Spleen (tissue), 7 donors: Measurements from ENCODE around the gene FEZ2.

Source experiments
- POLR2A ChIP-seq, 3 donors: fragments of 450-650 bp; IDR thresholded peaks; one replicate each; pipeline ENCODE4 v1.5.1; 2017; ENCODE audit warnings: antibody characterized with exemption in 3 of 3, mild to moderate bottlenecking in 1 of 3
- TF ChIP-seq, protein P1 (sequence below), 11 experiments: fragments of 200-600 bp in 7 of 11; fragments of 450-650 bp in 4 of 11; sonication (generic) in 4 of 11; IDR thresholded peaks in 8 of 11; conservative IDR thresholded peaks in 3 of 11; 1 replicate in 7 of 11; 2 replicates in 4 of 11; pipeline versions ENCODE4 v1.4.0 to v1.8.0; 2016 to 2021; ENCODE audit warnings: antibody characterized with exemption in 11 of 11, inconsistent platforms in 4 of 11, mild to moderate bottlenecking in 1 of 11
- donor health status: DM: no; HTN: no; CAD: no; lungs with moderate emphysema.
- donor health status: DM: no; HTN: no; CAD: no.
- donor health status: DM: no; HTN: no; CAD: no.

DNA sequence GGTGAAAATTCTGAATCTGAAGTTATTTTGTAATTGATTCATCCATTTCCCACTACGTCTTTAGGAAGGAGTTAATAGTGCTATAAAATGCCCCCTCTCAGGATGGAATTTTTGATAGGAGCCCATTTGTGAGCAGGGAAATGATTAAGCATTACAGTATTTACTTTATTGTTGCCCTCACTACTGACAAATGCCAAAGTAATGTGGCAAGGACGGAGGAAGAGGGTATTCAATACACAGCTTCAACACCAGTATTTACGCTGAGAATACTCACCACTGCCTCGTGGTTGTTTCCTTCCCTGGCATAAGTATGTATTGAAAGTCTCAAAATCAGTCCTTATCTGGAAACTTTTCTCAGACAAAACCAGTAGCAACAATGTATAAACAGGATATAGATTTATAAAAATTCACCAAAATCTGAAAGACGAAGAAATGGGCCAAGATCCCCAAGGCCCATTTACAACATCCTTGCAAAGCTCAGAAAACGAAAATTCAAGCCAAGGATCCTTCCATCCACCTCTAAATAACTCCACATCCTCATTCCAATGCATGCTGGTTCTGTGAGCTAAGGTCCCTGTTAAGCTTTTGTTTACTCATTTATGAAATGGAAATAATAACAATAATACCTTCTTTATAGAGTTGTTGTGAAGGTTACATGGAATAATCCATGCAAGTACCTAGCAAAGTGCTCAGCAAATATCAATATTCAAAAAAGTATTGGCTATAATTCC lies 29.3 kb downstream of the FEZ2 start:
- TF ChIP-seq, protein P1, sequence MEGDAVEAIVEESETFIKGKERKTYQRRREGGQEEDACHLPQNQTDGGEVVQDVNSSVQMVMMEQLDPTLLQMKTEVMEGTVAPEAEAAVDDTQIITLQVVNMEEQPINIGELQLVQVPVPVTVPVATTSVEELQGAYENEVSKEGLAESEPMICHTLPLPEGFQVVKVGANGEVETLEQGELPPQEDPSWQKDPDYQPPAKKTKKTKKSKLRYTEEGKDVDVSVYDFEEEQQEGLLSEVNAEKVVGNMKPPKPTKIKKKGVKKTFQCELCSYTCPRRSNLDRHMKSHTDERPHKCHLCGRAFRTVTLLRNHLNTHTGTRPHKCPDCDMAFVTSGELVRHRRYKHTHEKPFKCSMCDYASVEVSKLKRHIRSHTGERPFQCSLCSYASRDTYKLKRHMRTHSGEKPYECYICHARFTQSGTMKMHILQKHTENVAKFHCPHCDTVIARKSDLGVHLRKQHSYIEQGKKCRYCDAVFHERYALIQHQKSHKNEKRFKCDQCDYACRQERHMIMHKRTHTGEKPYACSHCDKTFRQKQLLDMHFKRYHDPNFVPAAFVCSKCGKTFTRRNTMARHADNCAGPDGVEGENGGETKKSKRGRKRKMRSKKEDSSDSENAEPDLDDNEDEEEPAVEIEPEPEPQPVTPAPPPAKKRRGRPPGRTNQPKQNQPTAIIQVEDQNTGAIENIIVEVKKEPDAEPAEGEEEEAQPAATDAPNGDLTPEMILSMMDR (IDR thresholded peaks at IDR 0.05 in 8 of 11, conservative IDR thresholded peaks at IDR 0.05 in 3 of 11): no peak
- no peak for TF ChIP-seq POLR2A (IDR thresholded peaks at IDR 0.05)
